VCaP (cell line): ENCODE measurements around the gene RMI1.

ENCODE experiments used
- H3K27ac ChIP-seq: fragments of 450-650 bp; 2 replicates; pipeline ENCODE4 v1.5.1; 2017
- CTCF ChIP-seq: fragments of 450-650 bp; conservative IDR thresholded peaks from 2 replicates; pipeline ENCODE4 v1.5.1; 2017; ENCODE audit warnings: mild to moderate bottlenecking, moderate library complexity

The RMI1 gene

GRCh38 chr9:83960991-83961390 lies 19.6 kb upstream of the RMI1 start:
- H3K27ac ChIP-seq: no peak overlapping the region

GRCh38 chr9:83962165-83962564 lies 18.4 kb upstream of the RMI1 start:
- no peak for TF ChIP-seq CTCF
- H3K27ac ChIP-seq: no peak overlapping the region

More at GRCh38 chr9:83960991-83961390, 19.6 kb upstream of the RMI1 start:
- TF ChIP-seq CTCF: no peak

- peak overlapping the region; percentile 37; the same call in 1 of the 2 replicates for H3K27ac ChIP-seq
- no peak for TF ChIP-seq CTCF
These were observed 15.6 kb upstream of the RMI1 start for GRCh38 chr9:83964973-83965349.

- H3K27ac ChIP-seq: peak overlapping the region; percentile 37; the same call in 1 of the 2 replicates
- no peak for TF ChIP-seq CTCF
These were observed 15.0 kb upstream of the RMI1 start for GRCh38 chr9:83965350-83966208.

GRCh38 chr9:83966209-83966582 lies 14.4 kb upstream of the RMI1 start:
- no peak overlapping the region; the same call in 1 of the 2 replicates for H3K27ac ChIP-seq
- no peak for TF ChIP-seq CTCF

- TF ChIP-seq CTCF: no peak
- no peak overlapping the region for H3K27ac ChIP-seq
These were observed 13.5 kb upstream of the RMI1 start for GRCh38 chr9:83967073-83967472.

- TF ChIP-seq CTCF: no peak
- no peak overlapping the region for H3K27ac ChIP-seq
These were observed 11.0 kb upstream of the RMI1 start for GRCh38 chr9:83969602-83970001.
